Bronchial epithelial cell (primary cell): ENCODE results near the gene DOK7. TPM values are rescaled to one million over a fixed set of nuclear protein-coding genes. Genes with fewer than 3 reads are reported as not detected.
A peak's percentile ranks its signal among the peaks of the same experiment; 100 is the strongest.

Experiments used
- DNase-seq: peaks from one replicate; pipeline ENCODE4 v3.0.0-alpha.2; 2010; ENCODE audit warnings: low read depth
- FAIRE-seq: peaks from 2 replicates; lab custom pipeline; 2011; peaks lifted over from hg19 to GRCh38; lab: Jason Lieb, UNC
- H3K27me3 ChIP-seq: 2 replicates; pipeline ENCODE4 v1.5.1; 2011; ENCODE audit warnings: low read length; ENCODE audit not compliant: control insufficient read depth, insufficient read depth
- H3K36me3 ChIP-seq: 2 replicates; pipeline ENCODE4 v1.5.1; 2011; ENCODE audit warnings: low read length; ENCODE audit not compliant: control insufficient read depth, insufficient read depth
- H3K4me3 ChIP-seq: 2 replicates; pipeline ENCODE4 v1.5.1; 2011; ENCODE audit warnings: mild to moderate bottlenecking, low read depth, low read length, control low read depth
- CTCF ChIP-seq: IDR thresholded peaks from 2 replicates; pipeline ENCODE4 v1.5.1; 2011; ENCODE audit warnings: mild to moderate bottlenecking, moderate library complexity, low read length, control low read depth, inconsistent platforms; ENCODE audit not compliant: insufficient read depth, severe bottlenecking
- total RNA-seq: library from RNA; depleted of rRNA; stranded (reverse); fragments of >200 nt; gene quantifications from 2 replicates; pipeline ENCODE4 v1.2.1, GENCODE V29; 2014

DOK7 gene
- total RNA-seq, 1 donor from 2014 or later, result 4.2 TPM

GRCh38 chr4:3527101-3527913 lies 64.2 kb downstream of the DOK7 start:
- DNase-seq (no peak), FAIRE-seq (no peak)
- no peak for TF ChIP-seq CTCF
- Histone ChIP-seq H3K36me3 (peaks cover 49% of the 10 kb centered on the region), H3K27me3 (no peaks in the 10 kb centered on the region), H3K4me3 (no peak overlapping the region)

GRCh38 chr4:3527914-3528876 lies 65.1 kb downstream of the DOK7 start:
- Histone ChIP-seq H3K36me3 (peaks cover 42% of the 10 kb centered on the region), H3K4me3 (no peak overlapping the region), H3K27me3 (no peaks in the 10 kb centered on the region)
- DNase-seq (no peak), FAIRE-seq (no peak)
- no peak for TF ChIP-seq CTCF

GRCh38 chr4:3529363-3529762 lies 66.3 kb downstream of the DOK7 start:
- H3K4me3 ChIP-seq, result no peak overlapping the region
- H3K36me3 ChIP-seq, result peaks cover 34% of the 10 kb centered on the region
- FAIRE-seq (no peak), DNase-seq (no peak)
- TF ChIP-seq CTCF, result no peak
- no peaks in the 10 kb centered on the region for H3K27me3 ChIP-seq

- FAIRE-seq, result no peak
- DNase-seq, result no peak
- Histone ChIP-seq H3K4me3 (no peak overlapping the region), H3K36me3 (peaks cover 27% of the 10 kb centered on the region), H3K27me3 (no peaks in the 10 kb centered on the region)
- no peak for TF ChIP-seq CTCF
Measured at GRCh38 chr4:3530051-3530450, 66.9 kb downstream of the DOK7 start.

DNA sequence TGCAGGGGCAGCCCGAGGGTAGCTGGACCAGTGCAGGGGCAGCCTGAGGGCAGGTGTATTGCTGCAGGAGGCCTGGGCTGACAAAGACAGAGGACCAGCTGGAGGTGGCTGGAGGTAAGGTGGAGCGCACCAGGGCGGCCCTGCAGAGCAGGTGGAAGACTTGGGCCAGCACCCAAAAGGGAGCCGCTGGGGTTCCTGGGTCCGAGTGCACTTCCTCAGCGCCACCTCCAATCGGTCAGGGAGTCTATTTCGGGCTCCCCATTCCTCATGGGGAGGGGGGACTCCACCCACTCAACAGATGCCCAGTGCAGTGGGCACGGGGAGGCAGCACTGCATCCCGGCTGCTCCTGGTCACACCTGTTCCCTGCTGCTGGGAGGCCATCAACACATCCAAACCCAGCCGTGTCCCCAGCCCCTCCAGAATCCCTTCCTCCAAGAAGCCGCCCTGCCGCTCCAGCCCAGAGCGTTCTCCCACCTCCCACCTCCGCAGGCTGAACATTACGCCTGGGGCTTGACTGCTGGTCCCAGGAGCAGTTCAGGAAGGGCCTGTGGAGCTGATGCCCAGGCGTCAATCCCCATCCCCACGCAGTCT lies 67.7 kb downstream of the DOK7 start:
- no peak for TF ChIP-seq CTCF
- FAIRE-seq (no peak), DNase-seq (no peak)
- H3K4me3 ChIP-seq, result peak overlapping the region; percentile 91
- H3K27me3 ChIP-seq, result no peaks in the 10 kb centered on the region
- H3K36me3 ChIP-seq, result peaks cover 26% of the 10 kb centered on the region
